Measurements from ENCODE around the gene GLYR1.
"Not testable (repeated sequence)": the region's sequence is repeated elsewhere in the genome, so short reads cannot be mapped to it uniquely, and the experiment has no call there.

The GLYR1 gene

GRCh38 chr16:4795828-4796572, 51.1 kb downstream of the GLYR1 start:
- no peak overlapping the region for H3K27ac Mint-ChIP-seq
- H3K27me3 Mint-ChIP-seq: no peaks in the 10 kb centered on the region
- peaks cover 10% of the 10 kb centered on the region for H3K4me1 Mint-ChIP-seq
- no peak overlapping the region for H3K4me3 Mint-ChIP-seq
- no peaks in the 10 kb centered on the region for H3K9me3 Mint-ChIP-seq
- no peak for ATAC-seq
- peaks cover 7% of the 10 kb centered on the region for H3K36me3 Mint-ChIP-seq

- Mint-ChIP-seq H3K27ac (no peak within 1 kb of the TSS), H3K36me3 (peaks cover 7% of the 10 kb centered on the region), H3K4me1 (peaks cover 7% of the 10 kb centered on the region), H3K27me3 (no peaks in the 10 kb centered on the region), H3K9me3 (no peaks in the 10 kb centered on the region), H3K4me3 (no peak within 1 kb of the TSS)
- ATAC-seq: no peak
Observed at GRCh38 chr16:4795181-4795827, 51.8 kb downstream of the GLYR1 start, which contains the start of gene SMIM22. Gene SMIM22 (plus strand): TSS chr16:4795369. CDS start chr16:4795735, 366 bp downstream.

- H3K9me3 Mint-ChIP-seq: no peaks in the 10 kb centered on the region
- H3K4me3 Mint-ChIP-seq: no peak overlapping the region
- H3K36me3 Mint-ChIP-seq: peaks cover 7% of the 10 kb centered on the region
- H3K27me3 Mint-ChIP-seq: peaks cover 4% of the 10 kb centered on the region
- H3K27ac Mint-ChIP-seq: no peak overlapping the region
- H3K4me1 Mint-ChIP-seq: peaks cover 4% of the 10 kb centered on the region
- no peak for ATAC-seq
Observed at GRCh38 chr16:4792951-4793513, 54.1 kb downstream of the GLYR1 start.

GRCh38 chr16:4790871-4791270, 56.2 kb downstream of the GLYR1 start:
- H3K4me3 Mint-ChIP-seq: no peak overlapping the region
- peaks cover 10% of the 10 kb centered on the region for H3K27me3 Mint-ChIP-seq
- peaks cover 4% of the 10 kb centered on the region for H3K4me1 Mint-ChIP-seq
- no peaks in the 10 kb centered on the region for H3K9me3 Mint-ChIP-seq
- H3K27ac Mint-ChIP-seq: no peak overlapping the region
- H3K36me3 Mint-ChIP-seq: no peaks in the 10 kb centered on the region
- no peak for ATAC-seq

GRCh38 chr16:4790261-4790660, 56.8 kb downstream of the GLYR1 start:
- Mint-ChIP-seq H3K4me1 (peaks cover 4% of the 10 kb centered on the region), H3K36me3 (no peaks in the 10 kb centered on the region), H3K4me3 (no peak overlapping the region), H3K9me3 (no peaks in the 10 kb centered on the region), H3K27ac (no peak overlapping the region), H3K27me3 (peaks cover 10% of the 10 kb centered on the region)
- no peak for ATAC-seq

- H3K27ac Mint-ChIP-seq: no peak overlapping the region
- H3K4me1 Mint-ChIP-seq: peaks cover 4% of the 10 kb centered on the region
- H3K9me3 Mint-ChIP-seq: no peaks in the 10 kb centered on the region
- no peaks in the 10 kb centered on the region for H3K36me3 Mint-ChIP-seq
- H3K27me3 Mint-ChIP-seq: peaks cover 15% of the 10 kb centered on the region
- ATAC-seq: no peak
- H3K4me3 Mint-ChIP-seq: no peak overlapping the region
Observed at GRCh38 chr16:4788910-4789309, 58.2 kb downstream of the GLYR1 start.

GRCh38 chr16:4788489-4788889, 58.6 kb downstream of the GLYR1 start:
- H3K36me3 Mint-ChIP-seq: no peaks in the 10 kb centered on the region
- peaks cover 4% of the 10 kb centered on the region for H3K4me1 Mint-ChIP-seq
- no peak for ATAC-seq
- no peak overlapping the region for H3K27ac Mint-ChIP-seq
- no peak overlapping the region for H3K4me3 Mint-ChIP-seq
- peaks cover 19% of the 10 kb centered on the region for H3K27me3 Mint-ChIP-seq
- H3K9me3 Mint-ChIP-seq: no peaks in the 10 kb centered on the region

GRCh38 chr16:4787627-4788482, 59.2 kb downstream of the GLYR1 start, which contains the start of gene SEPTIN12:
Gene SEPTIN12 (minus strand): TSS chr16:4788345. CDS start chr16:4787645, 700 bp downstream.
- H3K4me1 Mint-ChIP-seq: peaks cover 4% of the 10 kb centered on the region
- H3K4me3 Mint-ChIP-seq: no peak within 1 kb of the TSS
- peak; percentile 16 for ATAC-seq
- no peaks in the 10 kb centered on the region for H3K36me3 Mint-ChIP-seq
- H3K9me3 Mint-ChIP-seq: no peaks in the 10 kb centered on the region
- peaks cover 19% of the 10 kb centered on the region for H3K27me3 Mint-ChIP-seq
- no peak within 1 kb of the TSS for H3K27ac Mint-ChIP-seq

- peaks cover 19% of the 10 kb centered on the region for H3K27me3 Mint-ChIP-seq
Observed at GRCh38 chr16:4787068-4787467, 60.0 kb downstream of the GLYR1 start.

GRCh38 chr16:4785758-4786433, 61.2 kb downstream of the GLYR1 start:
- no peak overlapping the region for H3K4me3 Mint-ChIP-seq
- no peak for ATAC-seq
- no peaks in the 10 kb centered on the region for H3K9me3 Mint-ChIP-seq
- peaks cover 19% of the 10 kb centered on the region for H3K27me3 Mint-ChIP-seq
- H3K27ac Mint-ChIP-seq: no peak overlapping the region
- H3K36me3 Mint-ChIP-seq: no peaks in the 10 kb centered on the region
- peaks cover 3% of the 10 kb centered on the region for H3K4me1 Mint-ChIP-seq

More at GRCh38 chr16:4787068-4787467, 60.0 kb downstream of the GLYR1 start:
- Mint-ChIP-seq H3K4me3 (no peak overlapping the region), H3K27ac (no peak overlapping the region), H3K9me3 (no peaks in the 10 kb centered on the region), H3K36me3 (no peaks in the 10 kb centered on the region), H3K4me1 (peaks cover 4% of the 10 kb centered on the region)
- no peak for ATAC-seq

GRCh38 chr16:4784444-4784987, 62.6 kb downstream of the GLYR1 start:
- not testable (repeated sequence) for H3K27ac Mint-ChIP-seq, H3K4me1 Mint-ChIP-seq, ATAC-seq, H3K9me3 Mint-ChIP-seq, H3K36me3 Mint-ChIP-seq, H3K4me3 Mint-ChIP-seq
- H3K27me3 Mint-ChIP-seq: peaks cover 19% of the 10 kb centered on the region

GRCh38 chr16:4783951-4784336, 63.1 kb downstream of the GLYR1 start:
- Mint-ChIP-seq H3K27me3 (peaks cover 19% of the 10 kb centered on the region), H3K4me3 (no peak overlapping the region), H3K36me3 (no peaks in the 10 kb centered on the region), H3K27ac (no peak overlapping the region), H3K4me1 (no peaks in the 10 kb centered on the region), H3K9me3 (no peaks in the 10 kb centered on the region)
- no peak for ATAC-seq

- no peaks in the 10 kb centered on the region for H3K36me3 Mint-ChIP-seq
- ATAC-seq: no peak
- H3K27ac Mint-ChIP-seq: no peak overlapping the region
- H3K4me1 Mint-ChIP-seq: no peaks in the 10 kb centered on the region
- H3K27me3 Mint-ChIP-seq: peaks cover 18% of the 10 kb centered on the region
- H3K9me3 Mint-ChIP-seq: no peaks in the 10 kb centered on the region
- H3K4me3 Mint-ChIP-seq: no peak overlapping the region
Observed at GRCh38 chr16:4783251-4783950, 63.7 kb downstream of the GLYR1 start.

GRCh38 chr16:4780235-4780634, 66.9 kb downstream of the GLYR1 start:
- no peaks in the 10 kb centered on the region for H3K4me1 Mint-ChIP-seq
- H3K27me3 Mint-ChIP-seq: peaks cover 9% of the 10 kb centered on the region
- no peak overlapping the region for H3K4me3 Mint-ChIP-seq
- no peak for ATAC-seq
- no peaks in the 10 kb centered on the region for H3K36me3 Mint-ChIP-seq
- H3K27ac Mint-ChIP-seq: no peak overlapping the region
- H3K9me3 Mint-ChIP-seq: no peaks in the 10 kb centered on the region

Data from stimulated activated memory B cell treated with anti-CD40 and anti-IgM and Interleukin-4, amounts not matched to agents 10 μg/mL and 1 μg/mL and 100 μg/mL, for 72 hours (primary cell).